ENCODE data around the gene TSTD1. TPM values are rescaled to one million over a fixed set of nuclear protein-coding genes. Genes with fewer than 3 reads are reported as not detected.
A peak's percentile ranks its signal among the peaks of the same experiment; 100 is the strongest.

The TSTD1 gene
- total RNA-seq, 6 experiments from 2014 or later = not detected

DNA sequence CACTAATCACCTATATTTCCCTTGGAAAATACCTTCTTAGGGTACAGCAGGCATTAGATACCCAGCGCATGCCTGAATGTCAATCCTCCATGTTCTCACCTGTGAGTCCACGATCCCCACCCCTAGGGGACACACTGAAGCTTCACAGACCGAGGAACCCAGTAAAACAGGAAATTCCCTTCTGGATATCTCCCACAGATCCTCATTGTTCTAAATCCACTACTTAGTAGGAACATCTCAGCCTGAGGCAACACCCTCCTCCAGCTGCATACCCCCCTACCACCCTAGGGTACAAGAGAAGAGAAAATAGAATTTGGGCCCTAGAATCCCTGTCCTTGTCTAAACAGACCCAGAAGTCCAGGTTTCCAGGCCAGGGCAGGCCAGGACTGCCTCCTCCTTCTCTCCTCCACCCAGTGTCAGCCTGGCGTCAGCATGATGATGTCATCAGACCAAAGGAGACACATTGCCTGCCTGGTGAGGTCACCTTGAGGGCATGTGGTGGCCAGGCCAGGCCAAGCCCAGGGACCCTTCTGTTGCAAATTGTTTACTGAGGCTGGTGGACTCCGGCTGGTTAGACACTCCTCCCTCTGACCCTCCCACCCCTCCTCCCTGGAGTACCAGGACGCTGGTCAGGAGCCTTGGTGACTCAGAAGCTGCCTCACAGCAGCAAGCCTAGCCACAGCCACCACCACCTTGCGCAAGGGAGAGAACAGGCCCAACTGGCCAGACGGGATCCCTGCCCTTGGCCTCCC, 44.4 kb upstream of the TSTD1 start:
- H3K27ac Mint-ChIP-seq = peak overlapping the region; percentile 93
- peaks cover 76% of the 10 kb centered on the region for H3K4me1 Mint-ChIP-seq (ENCODE audit: low read depth)

GRCh38 chr1:161082483-161082882, 43.7 kb upstream of the TSTD1 start:
- Mint-ChIP-seq H3K9me3 (no peaks in the 10 kb centered on the region), H3K36me3 (ENCODE audit: low read depth) (no peaks in the 10 kb centered on the region), H3K4me3 (no peak overlapping the region), H3K27me3 (ENCODE audit: insufficient read depth) (no peaks in the 10 kb centered on the region; the same call in 1 of the 2 replicates), H3K27ac (peak overlapping the region; percentile 93), H3K4me1 (ENCODE audit: low read depth) (peaks cover 69% of the 10 kb centered on the region)
- DNase-seq = no peak
- no peak for TF ChIP-seq CTCF (IDR thresholded peaks at IDR 0.05)

More for the DNA sequence above, 44.4 kb upstream of the TSTD1 start:
- Mint-ChIP-seq H3K36me3 (ENCODE audit: low read depth) (no peaks in the 10 kb centered on the region), H3K9me3 (no peaks in the 10 kb centered on the region), H3K4me3 (no peak overlapping the region), H3K27me3 (ENCODE audit: insufficient read depth) (no peaks in the 10 kb centered on the region; the same call in 1 of the 2 replicates)
- no peak for TF ChIP-seq CTCF (IDR thresholded peaks at IDR 0.05)
- DNase-seq = peak; percentile 89

DNA sequence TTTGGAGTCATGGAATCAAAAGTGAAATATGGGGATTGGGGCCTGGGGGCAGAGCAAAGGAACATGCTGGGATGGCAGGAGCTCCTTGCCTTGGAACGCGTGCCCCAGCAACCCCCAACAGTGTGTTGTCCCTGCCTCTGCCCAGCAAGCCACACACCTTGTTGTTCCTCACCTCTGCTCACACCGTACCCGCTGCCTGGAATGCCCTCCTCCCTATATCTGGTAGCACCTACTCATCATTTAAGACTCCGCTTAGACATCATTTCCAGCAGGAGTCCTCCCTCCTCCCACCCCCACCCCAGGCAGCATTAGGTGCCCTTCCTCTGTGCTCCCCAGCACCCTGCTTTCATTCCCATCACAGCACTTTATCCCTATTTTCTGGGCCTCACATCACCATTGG, 42.8 kb upstream of the TSTD1 start:
- Mint-ChIP-seq H3K27me3 (ENCODE audit: insufficient read depth) (no peaks in the 10 kb centered on the region; the same call in 1 of the 2 replicates), H3K9me3 (no peaks in the 10 kb centered on the region), H3K36me3 (ENCODE audit: low read depth) (no peaks in the 10 kb centered on the region), H3K27ac (peak overlapping the region; percentile 83), H3K4me1 (ENCODE audit: low read depth) (peaks cover 65% of the 10 kb centered on the region), H3K4me3 (no peak overlapping the region; the same call in 1 of the 2 replicates)
- DNase-seq = no peak
- no peak for TF ChIP-seq CTCF (IDR thresholded peaks at IDR 0.05)

DNA sequence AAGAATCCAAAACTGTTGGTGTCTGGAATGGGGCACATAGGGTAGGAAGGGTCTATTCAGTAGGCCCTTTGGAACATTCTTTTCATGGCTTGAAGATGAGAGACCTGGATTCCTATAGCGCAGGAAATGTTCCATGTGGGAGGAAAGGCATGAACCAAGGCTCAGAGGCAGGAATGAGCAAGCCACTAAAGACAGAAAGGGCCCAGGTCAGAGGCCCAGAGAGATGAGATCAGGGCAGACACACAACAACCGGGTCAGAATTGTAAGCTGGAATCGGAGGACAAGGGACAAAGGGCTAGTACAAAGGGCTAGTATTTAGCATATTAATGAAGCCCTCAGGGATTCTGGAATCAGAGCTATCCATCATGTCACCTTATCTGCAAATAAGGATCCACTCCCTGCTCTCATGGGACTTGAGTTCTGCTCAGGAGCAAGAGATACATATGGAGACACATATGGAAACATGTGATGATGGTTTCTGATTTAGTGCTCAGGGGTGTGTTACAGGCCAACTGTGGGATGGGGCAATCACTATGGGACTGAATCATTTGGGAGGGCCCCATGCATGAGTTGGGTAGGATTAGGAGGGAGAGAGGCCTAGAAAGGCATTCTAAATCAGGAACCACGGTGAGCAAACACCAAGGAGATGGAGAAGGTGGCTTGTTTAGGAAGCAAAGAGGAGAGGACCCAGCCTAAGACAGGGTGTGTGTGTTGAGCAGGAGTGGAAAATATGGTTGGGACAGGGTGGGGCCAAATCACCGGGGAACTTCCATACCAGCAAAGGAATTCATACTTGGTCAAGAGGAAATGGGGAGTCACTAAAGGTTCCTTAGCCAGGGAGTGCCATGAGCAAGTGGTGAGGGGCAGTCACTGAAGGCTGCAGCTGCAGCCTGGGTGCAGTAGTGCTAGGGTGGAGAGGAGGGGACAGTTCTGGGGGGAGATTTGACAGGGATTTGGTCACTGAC, 42.0 kb upstream of the TSTD1 start:
- TF ChIP-seq CTCF (IDR thresholded peaks at IDR 0.05) = no peak
- DNase-seq = no peak
- Mint-ChIP-seq H3K4me3 (peak overlapping the region; percentile 7; the same call in 1 of the 2 replicates), H3K27ac (peak overlapping the region; percentile 83), H3K36me3 (ENCODE audit: low read depth) (no peaks in the 10 kb centered on the region), H3K27me3 (ENCODE audit: insufficient read depth) (no peaks in the 10 kb centered on the region; the same call in 1 of the 2 replicates), H3K9me3 (no peaks in the 10 kb centered on the region), H3K4me1 (ENCODE audit: low read depth) (peaks cover 59% of the 10 kb centered on the region)

GRCh38 chr1:161079436-161080110, 40.8 kb upstream of the TSTD1 start:
- TF ChIP-seq CTCF (IDR thresholded peaks at IDR 0.05) = peak; percentile 29; the same call in 1 of the 2 replicates
- no peak for DNase-seq
- H3K27me3 Mint-ChIP-seq (ENCODE audit: insufficient read depth) = no peaks in the 10 kb centered on the region; the same call in 1 of the 2 replicates
- H3K4me1 Mint-ChIP-seq (ENCODE audit: low read depth) = peaks cover 48% of the 10 kb centered on the region
- no peaks in the 10 kb centered on the region for H3K36me3 Mint-ChIP-seq (ENCODE audit: low read depth)
- peak overlapping the region; percentile 83; the same call in 1 of the 2 replicates for H3K27ac Mint-ChIP-seq
- no peaks in the 10 kb centered on the region for H3K9me3 Mint-ChIP-seq
- H3K4me3 Mint-ChIP-seq = no peak overlapping the region

All from HFFc6 (cell line).